GM19043 (cell line): Measurements from ENCODE around the gene CDH4.

ENCODE experiments used
- ATAC-seq: cut with Tn5 transposase; IDR thresholded peaks from one replicate; pipeline ENCODE4 v1.9.1; 2021; ENCODE audit warnings: low read depth; ENCODE audit not compliant: unreplicated experiment

The CDH4 gene

DNA sequence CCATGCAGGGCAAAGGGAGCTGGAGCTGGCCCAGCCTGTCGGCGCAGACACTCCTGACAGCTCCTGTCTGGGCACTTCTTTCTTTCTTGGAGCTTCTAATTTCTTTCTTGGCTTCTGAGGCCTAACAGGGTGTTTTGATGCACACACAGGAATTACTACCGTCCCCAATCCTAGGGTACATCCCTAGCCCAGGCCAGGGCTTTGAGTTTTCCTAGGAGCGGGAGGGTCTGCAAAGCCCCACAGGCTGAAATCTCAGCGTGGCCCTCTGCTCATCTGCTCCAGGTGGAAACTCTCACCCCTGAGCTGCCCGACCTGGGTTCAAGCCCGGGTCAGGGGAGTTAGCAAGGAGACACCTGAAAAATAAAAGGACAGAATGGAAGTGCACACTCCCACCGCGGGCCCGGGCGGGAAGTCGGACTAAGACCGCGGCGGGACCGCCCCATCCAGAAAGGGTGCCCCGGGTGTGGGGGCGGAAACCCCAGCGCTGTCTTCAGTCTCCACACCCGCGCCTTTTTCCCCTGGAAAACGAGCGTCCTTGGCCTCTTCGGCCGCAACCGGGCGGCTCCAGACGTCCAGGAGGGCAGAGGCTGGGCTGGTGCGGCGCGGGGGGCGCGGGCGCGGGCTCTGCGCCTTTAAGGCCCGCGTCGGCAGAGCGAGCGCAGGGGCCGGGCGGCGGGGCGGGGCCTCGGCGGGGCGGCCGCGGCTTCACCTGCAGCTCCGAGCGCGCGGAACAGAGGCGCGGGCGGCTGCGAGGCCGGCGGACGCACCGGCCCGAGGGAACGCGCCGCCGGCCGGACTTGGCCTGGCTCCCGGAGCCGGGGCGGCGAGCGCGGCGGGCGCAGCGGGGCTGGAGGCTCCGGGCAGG, at the start of gene CDH4:
TSS of gene CDH4 (plus strand) at position 733 of the 865 bp plus-strand sequence.
- ATAC-seq, result no peak

- ATAC-seq, result no peak
Measured at GRCh38 chr20:61203320-61203719, 48.7 kb upstream of the CDH4 start.

DNA sequence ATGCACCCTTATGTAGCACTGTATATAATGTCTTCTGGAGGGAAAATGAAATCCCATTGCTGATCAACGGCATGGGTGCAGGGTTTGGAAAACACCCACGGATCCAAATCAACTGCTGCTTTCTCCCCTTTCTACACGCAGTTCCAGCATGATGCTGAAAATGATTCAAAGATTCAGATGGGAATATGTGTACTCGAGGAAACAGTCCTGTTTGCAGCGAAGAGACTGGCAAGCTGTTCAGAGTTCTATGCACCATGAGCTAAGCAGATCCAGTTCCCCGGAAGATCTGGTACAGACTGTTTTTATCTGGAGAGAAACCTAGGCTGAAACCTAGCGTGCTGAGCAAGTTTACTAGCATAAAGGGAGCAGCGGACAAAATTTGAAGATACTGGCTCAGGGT, 47.9 kb upstream of the CDH4 start:
- ATAC-seq, result no peak

GRCh38 chr20:61205769-61206168, 46.3 kb upstream of the CDH4 start:
- no peak for ATAC-seq

DNA sequence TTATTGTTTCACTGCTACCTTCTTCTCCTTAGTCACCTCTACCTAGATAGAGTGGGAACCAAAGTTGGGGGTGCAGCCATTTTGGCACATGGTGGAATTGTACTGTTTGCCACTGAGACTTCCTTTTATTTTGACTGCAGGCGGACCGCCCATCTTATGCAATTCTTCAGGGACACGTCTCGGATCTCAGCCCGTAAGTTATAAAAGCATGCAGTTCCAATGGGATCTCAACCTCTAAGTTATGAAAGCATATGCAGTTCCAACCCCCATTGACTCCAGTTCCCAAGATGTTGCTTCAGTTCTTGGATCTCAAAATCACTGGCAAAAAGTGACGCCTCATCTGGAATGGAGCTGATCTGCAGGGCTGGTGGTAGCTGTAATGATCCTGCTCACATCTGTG, 41.2 kb upstream of the CDH4 start:
- no peak for ATAC-seq

DNA sequence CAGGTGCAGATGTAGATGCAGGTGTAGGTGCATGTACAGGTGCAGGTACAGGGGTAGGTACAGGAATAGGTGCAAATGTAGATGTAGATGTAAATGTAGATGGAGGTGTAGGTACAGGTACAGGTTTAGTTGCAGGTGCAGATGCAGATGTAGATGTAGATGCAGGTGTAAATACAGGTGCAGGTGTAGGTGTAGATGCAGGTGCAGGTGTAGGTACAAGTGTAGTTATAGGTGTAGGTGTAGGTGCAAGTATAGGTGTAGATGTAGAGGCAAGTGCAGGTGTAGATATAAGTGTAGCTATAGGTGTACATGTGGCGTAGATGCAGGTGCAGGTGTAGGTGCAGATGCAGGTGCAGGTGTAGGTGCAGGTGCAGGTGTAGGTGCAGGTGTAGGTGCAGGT, 34.2 kb upstream of the CDH4 start:
- no peak for ATAC-seq

DNA sequence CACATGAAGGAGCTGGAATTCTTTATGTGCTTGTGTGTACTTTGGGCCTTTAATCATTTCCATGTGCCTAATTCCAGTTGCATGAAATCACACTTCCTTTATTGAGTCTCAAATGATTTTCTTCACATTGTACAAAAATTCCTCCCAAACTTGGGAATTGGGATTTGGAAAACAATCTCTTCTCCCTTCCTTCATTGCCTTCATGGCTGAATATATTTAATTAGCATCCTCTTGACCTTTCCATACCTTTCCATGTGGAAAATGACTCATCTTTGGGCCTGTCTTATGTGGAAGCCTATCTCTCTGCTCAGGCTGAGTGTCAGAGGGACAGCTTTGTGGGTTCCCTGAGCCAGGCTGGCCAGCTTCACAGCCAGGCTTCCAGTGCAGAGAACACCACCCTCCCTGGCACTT, 33.0 kb upstream of the CDH4 start:
- no peak for ATAC-seq

DNA sequence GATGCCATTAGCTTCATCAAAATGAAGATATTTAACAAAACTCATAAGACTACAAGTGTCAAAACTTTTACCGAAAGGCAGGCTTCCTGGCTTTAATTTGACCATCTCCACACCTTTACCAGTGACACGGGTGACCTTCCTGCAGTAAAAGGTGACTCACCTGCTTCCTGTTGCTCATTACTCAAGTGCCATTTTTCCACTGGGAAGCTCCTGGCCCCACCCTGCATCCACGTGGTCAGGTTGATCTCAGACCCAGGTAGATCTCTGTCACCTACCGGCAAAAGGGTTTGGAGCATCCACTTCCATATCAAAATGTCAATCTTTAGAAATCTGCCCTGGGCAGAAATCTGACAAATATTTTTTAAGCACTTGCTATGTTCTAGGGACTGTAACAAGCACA, 31.9 kb upstream of the CDH4 start:
- ATAC-seq, result no peak

- no peak for ATAC-seq
Measured at GRCh38 chr20:61220626-61221325, 31.3 kb upstream of the CDH4 start.

DNA sequence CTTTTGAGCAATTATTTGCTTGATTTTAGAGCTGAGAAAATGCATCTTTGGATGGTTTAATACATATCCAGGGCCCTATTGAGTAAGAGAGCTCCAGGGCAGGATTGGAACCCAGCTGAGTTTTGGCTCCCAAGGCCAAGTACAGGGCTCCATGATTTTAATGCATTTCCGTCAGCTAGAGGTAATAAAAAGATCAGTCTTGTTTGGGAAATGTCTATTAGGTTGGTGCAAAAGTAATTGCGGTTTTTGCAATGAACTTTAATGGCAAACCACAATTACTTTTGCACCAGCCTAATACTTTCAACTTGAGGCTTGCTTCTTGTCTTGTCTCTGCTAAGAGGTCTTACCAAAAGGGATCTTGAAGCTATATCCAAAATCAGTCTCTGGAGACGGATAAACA, 29.4 kb upstream of the CDH4 start:
- ATAC-seq, result no peak

DNA sequence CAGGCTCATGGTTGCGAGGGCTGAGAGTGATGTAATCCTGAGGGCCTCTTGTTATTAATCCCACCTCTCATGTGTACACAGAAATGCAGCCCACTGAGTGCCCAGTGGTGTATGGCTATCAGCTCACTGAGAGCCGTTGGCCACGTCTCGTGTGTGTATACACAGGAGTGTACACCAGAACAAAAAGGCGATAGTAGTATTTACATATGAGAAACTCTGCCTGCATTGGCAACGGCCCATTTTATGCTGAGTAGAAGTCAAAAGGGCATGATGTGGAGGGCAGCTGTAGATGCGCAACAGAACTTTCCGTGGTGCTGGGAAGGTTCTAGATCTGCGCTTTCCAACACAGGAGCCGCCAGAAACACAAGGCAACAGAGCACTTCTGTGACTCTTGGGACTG, 28.9 kb upstream of the CDH4 start:
- ATAC-seq, result no peak

- ATAC-seq, result no peak
Measured at GRCh38 chr20:61230166-61230565, 21.9 kb upstream of the CDH4 start.

DNA sequence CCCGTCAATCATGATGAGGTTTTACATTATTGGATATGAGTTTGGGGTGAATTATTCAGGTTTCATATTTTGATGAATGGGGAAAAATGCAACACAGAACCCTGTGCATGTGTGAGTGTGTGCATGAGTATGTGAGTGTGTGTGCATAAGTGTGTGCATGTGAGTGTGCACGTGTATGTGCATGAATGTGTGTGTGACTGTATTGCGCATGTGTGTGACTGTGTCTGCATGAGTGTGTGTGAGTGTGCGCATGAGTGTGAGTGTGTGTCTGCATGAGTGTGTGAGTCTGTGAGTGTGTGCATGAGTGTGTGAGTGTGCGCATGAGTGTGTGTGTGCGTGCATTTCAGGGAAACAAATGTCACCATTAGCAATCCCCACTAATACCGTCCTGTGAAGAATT, 18.5 kb upstream of the CDH4 start:
- no peak for ATAC-seq

DNA sequence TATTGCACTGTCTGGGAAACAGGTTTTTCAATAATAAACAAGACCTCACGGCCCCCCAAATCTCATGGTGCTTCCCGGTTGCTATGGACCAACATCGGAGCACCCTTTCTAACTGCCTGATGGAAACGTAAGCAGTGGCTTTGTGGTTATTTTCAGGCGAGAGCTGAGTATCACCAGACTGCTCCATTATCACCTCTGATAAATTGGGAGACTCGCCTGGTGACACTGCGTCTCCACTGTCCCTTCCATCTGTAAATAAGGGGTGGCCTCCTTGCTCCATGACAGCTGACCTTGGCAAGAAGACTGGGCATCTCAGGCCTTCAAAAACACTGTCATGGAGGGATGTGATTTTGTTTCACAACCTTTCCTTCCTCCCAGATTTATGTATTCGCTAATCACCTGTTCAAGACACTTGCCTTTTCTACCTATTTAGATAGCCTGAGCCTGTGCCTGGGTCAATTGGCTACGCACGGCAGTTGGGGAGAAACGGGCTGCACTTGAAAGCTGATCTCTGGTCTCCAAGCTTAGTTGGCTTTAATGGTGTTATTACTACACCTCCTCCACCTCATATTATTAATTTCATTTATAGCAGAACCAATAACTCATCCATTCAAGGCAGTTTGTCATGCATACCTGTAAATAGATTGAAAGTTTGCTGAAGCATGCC, 17.7 kb upstream of the CDH4 start:
- no peak for ATAC-seq

DNA sequence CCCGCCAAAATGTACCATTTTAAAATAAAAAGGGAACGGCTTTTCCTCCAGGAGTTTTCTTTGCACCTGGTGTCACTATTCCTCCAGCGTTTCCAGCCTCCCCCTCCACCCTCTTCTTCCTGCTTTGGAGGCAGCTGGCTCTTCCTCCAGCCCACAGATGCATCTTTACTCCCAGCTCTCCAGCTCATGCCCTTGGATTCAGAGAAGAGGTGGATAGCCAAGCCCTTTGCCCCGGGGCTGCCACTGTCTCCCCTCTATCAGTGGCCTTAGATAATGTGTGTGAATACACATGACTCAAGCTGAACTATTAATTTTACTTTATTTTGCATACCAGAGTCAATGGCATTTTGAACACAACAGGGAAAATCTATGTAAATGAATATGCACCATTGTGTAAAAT, 15.3 kb upstream of the CDH4 start:
- no peak for ATAC-seq

GRCh38 chr20:61238813-61239212, 13.2 kb upstream of the CDH4 start:
- ATAC-seq, result no peak

- ATAC-seq, result no peak
Measured at GRCh38 chr20:61240814-61241213, 11.2 kb upstream of the CDH4 start.

GRCh38 chr20:61244213-61244612, 7.8 kb upstream of the CDH4 start:
- no peak for ATAC-seq

- no peak for ATAC-seq
Measured at GRCh38 chr20:61246269-61246668, 5.8 kb upstream of the CDH4 start.

GRCh38 chr20:61249626-61250025, 2.4 kb upstream of the CDH4 start:
- ATAC-seq, result no peak

- no peak for ATAC-seq
Measured at GRCh38 chr20:61252601-61253263, 671 bp downstream of the CDH4 start.
